Erythroblast (primary cell): ENCODE data around the gene GEMIN2.

Experiments used
- GATA1 ChIP-seq: IDR thresholded peaks from 2 replicates; pipeline ENCODE4 v1.6.1; 2011; ENCODE audit warnings: low read depth, mild to moderate bottlenecking, control low read depth, low read length, moderate library complexity
- POLR2A ChIP-seq: IDR thresholded peaks from 2 replicates; pipeline ENCODE4 v1.6.1; 2011; ENCODE audit warnings: mild to moderate bottlenecking, low read length

DNA sequence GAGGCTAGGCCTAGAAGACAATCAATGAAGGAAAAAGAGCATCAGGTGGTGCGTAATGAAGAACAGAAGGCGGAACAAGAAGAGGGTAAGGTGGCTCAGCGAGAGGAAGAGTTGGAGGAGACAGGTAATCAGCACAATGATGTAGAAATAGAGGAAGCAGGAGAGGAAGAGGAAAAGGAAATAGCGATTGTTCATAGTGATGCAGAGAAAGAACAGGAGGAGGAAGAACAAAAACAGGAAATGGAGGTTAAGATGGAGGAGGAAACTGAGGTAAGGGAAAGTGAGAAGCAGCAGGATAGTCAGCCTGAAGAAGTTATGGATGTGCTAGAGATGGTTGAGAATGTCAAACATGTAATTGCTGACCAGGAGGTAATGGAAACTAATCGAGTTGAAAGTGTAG lies 66.4 kb downstream of the GEMIN2 start:
- TF ChIP-seq GATA1: no peak
- no peak for TF ChIP-seq POLR2A
